Measurements from ENCODE around the gene CLDN25.

DNA sequence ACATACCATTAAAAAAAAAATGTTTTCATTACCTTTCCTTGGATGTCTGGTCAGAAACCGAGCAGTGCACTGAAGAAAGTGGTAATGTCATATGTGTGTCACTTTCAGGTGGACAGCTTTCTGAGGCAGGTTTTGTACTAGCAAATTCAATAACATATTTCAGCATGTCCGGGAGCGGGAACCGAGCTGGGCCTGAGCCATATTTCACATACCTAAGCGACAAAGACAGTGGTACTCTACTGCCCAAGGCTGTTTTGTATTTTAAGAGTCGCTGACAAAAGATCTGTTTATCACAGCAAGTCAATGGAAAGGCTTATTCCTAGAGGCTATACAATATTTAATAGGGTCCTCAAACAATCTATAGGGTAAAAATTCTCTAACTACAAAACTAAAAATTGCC, 38.0 kb downstream of the CLDN25 start:
- TF ChIP-seq EZH2phosphoT487 (IDR thresholded peaks at IDR 0.05; ENCODE audit: insufficient read depth, low read depth) = no peak
- TF ChIP-seq EZH2 (IDR thresholded peaks at IDR 0.05; ENCODE audit: insufficient read depth, poor library complexity, severe bottlenecking) = no peak
